Measurements from ENCODE around the gene MPL.

DNA sequence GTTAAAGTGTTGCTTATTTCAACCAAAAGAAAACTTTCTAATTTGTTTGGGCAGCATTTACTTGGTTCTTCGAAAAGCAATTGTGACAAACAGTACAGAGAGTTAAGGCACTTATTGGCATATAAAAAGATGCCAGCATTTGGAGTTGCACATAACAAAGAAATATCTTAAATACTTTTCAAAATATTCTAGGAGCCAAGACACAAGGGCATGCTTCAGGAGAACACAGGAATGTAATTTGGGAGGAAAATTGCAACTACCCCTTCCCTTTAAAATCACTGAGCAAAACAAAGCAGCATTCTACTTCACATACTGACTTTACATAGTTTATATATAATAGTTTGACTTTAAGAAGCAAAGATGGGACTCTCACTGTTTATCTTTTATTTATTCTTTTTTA lies 41.4 kb upstream of the MPL start:
- TF ChIP-seq MAFK (IDR thresholded peaks at IDR 0.05; ENCODE audit: low read depth, low read length), result no peak
- TF ChIP-seq, protein P1, sequence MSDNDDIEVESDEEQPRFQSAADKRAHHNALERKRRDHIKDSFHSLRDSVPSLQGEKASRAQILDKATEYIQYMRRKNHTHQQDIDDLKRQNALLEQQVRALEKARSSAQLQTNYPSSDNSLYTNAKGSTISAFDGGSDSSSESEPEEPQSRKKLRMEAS (IDR thresholded peaks at IDR 0.05), result no peak
- TF ChIP-seq CEBPB (IDR thresholded peaks at IDR 0.05; ENCODE audit: low read depth, low read length), result no peak
- TF ChIP-seq CREB1 (IDR thresholded peaks at IDR 0.05), result no peak
- no peak for TF ChIP-seq RNF2 (IDR thresholded peaks at IDR 0.05; ENCODE audit: borderline replicate concordance, low read depth, low read length, missing control alignments, poor library complexity, severe bottlenecking)
- no peak for TF ChIP-seq YY1 (IDR thresholded peaks at IDR 0.05; ENCODE audit: low read depth, low read length)
- TF ChIP-seq EZH2 (IDR thresholded peaks at IDR 0.05; ENCODE audit: low read depth, low read length, severe bottlenecking), result no peak
- TF ChIP-seq, protein P2, sequence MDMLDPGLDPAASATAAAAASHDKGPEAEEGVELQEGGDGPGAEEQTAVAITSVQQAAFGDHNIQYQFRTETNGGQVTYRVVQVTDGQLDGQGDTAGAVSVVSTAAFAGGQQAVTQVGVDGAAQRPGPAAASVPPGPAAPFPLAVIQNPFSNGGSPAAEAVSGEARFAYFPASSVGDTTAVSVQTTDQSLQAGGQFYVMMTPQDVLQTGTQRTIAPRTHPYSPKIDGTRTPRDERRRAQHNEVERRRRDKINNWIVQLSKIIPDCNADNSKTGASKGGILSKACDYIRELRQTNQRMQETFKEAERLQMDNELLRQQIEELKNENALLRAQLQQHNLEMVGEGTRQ (IDR thresholded peaks at IDR 0.05; ENCODE audit: low read length), result no peak
- TF ChIP-seq, protein P3, sequence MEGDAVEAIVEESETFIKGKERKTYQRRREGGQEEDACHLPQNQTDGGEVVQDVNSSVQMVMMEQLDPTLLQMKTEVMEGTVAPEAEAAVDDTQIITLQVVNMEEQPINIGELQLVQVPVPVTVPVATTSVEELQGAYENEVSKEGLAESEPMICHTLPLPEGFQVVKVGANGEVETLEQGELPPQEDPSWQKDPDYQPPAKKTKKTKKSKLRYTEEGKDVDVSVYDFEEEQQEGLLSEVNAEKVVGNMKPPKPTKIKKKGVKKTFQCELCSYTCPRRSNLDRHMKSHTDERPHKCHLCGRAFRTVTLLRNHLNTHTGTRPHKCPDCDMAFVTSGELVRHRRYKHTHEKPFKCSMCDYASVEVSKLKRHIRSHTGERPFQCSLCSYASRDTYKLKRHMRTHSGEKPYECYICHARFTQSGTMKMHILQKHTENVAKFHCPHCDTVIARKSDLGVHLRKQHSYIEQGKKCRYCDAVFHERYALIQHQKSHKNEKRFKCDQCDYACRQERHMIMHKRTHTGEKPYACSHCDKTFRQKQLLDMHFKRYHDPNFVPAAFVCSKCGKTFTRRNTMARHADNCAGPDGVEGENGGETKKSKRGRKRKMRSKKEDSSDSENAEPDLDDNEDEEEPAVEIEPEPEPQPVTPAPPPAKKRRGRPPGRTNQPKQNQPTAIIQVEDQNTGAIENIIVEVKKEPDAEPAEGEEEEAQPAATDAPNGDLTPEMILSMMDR (IDR thresholded peaks at IDR 0.05; ENCODE audit: control extremely low read depth in 1 of 3, insufficient read depth in 1 of 3, low read depth in 1 of 3, low read length in 3 of 3), result no peak
- no peak for TF ChIP-seq HDAC6 (IDR thresholded peaks at IDR 0.05; ENCODE audit: low read depth, low read length)
- TF ChIP-seq CHD2 (IDR thresholded peaks at IDR 0.05; ENCODE audit: low read length), result no peak
- no peak for TF ChIP-seq SP2 (IDR thresholded peaks at IDR 0.05; ENCODE audit: low read length)
- no peak for TF ChIP-seq POLR2AphosphoS5 (IDR thresholded peaks at IDR 0.05; ENCODE audit: low read depth, low read length)
- TF ChIP-seq POLR2A (IDR thresholded peaks at IDR 0.05; ENCODE audit: control extremely low read depth in 1 of 2, low read depth in 2 of 2, low read length in 2 of 2), result no peak
